Stimulated activated CD8-positive, alpha-beta memory T cell treated with anti-CD3 and anti-CD28 coated beads, Interleukin-7, amount 100 ng/mL, for 48 hours (primary cell): Measurements from ENCODE around the gene TP53TG5.
A peak's percentile ranks its signal among the peaks of the same experiment; 100 is the strongest.

Experiments used
- DNase-seq, 2 donors: peaks; one replicate each; pipeline ENCODE4 v3.0.0-alpha.2; 2020; ENCODE audit warnings: low read depth in 1 of 2; ENCODE audit errors: extremely low read depth in 1 of 2

The TP53TG5 gene

DNA sequence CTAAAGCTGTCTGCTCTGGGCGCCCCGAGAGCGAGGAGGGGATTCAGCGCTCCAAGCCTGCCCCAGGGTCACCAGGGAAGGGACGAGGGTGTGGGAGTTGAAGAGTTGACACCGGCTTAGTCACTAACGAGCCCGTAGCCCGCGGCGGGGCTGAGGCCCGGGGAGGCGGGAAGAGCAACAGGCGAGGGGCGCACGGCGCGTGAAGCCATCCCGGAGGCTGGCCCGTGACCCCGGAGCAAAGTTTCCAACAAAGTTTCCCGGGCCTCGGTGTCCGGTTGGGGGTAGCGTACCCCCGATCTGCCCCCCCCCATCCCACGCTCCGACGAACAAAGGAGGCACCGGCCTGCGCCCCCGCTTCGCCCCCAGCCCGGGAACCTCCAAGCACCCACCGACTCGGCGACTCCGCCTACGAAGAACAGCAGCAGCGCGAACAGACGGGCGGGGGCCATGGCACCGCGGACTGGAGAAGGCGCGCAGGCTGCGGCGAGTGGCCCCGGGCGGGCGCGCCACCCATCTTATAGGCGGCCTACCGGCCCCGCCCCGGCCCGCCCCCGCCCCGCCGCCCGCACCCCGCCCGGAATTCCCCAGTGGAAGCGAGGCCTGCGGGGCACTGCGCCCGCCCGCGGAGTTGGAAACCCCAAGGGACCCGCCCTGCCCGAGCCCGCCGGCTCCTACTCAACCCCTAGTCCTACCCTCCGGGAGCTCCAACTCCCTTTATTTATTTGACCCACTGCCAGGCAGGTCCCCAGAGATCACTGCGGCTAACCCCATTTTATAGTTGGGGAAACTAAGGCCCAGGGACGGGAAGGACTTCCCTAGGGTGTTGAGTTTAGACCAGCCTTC is 30.0 kb downstream of the TP53TG5 start, which contains the start of gene SDC4:
Gene SDC4 (minus strand): TSS at position 489 of the 843 bp plus-strand sequence. CDS start 40 bp downstream, at position 449.
- DNase-seq: peak; percentile 33 to 49

DNA sequence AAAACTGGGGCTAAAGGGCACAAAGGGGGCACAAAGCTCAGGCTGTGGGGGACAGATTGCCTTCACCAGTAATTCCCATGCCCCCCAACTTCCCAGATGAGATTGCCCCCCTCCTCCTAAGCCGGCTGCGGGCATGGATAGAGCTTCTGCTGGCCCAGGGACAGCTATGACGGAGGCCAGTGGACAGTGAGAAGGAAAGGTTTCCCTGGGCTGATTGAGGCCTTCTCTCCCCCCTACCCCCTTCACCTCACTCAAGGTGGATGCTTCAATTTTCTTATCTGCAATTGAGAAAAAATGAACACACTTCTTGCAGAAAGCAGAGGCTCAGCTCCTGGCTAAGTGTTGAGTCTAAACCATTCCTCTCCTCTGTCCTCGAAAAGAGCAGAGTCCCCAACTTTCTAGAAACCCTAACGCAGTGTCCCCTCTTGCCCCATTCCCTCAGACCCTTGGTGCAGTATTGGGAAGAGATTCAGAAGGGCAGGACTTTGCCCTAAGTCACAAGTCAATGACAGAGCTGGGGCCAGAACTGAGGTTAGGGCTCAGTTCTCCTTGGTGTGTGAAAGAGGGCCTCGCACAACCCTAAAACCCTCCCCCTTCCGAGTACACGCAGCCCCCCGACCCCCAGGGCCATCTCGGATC is 30.7 kb downstream of the TP53TG5 start:
- DNase-seq: no peak

DNA sequence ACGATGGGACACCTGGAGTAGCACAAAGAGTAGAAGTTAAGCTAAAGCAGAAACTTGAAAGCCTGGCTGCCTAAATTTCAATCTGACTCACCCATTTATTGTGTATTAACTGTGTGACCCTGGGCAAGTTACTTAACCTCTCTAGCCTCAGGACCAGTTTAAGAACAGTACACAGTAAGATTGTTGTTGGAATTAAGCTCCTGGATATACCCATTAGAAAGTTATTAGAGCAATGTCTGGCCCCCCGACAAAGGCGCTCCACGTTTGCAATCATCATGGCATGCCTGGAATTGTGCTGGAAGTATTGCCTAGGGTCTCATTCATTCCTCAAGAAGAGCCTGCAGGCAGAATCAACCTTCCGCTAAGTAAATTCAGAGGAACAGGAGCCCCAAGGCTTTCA is 31.3 kb downstream of the TP53TG5 start:
- no peak for DNase-seq

DNA sequence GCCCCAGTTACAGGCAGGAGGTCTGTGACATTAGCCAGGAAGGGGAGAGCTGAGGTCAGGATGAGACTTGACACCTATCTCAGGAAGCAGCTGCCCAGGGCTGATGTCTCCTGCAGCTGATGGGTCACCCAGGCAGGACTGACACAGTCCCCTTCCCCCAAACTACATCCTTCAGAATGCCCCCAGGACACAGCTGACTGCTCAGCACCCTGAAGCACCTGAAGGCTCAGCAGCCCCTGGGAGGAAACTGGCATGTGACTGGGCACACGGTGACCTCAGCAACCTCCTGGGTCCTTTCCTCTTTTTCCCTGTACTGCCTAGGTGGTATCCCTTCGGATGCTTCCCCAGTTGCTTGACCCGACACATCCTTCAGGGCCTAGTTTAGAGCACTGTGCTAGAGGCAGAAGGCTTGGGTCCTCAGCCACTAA is 31.8 kb downstream of the TP53TG5 start:
- no peak for DNase-seq

DNA sequence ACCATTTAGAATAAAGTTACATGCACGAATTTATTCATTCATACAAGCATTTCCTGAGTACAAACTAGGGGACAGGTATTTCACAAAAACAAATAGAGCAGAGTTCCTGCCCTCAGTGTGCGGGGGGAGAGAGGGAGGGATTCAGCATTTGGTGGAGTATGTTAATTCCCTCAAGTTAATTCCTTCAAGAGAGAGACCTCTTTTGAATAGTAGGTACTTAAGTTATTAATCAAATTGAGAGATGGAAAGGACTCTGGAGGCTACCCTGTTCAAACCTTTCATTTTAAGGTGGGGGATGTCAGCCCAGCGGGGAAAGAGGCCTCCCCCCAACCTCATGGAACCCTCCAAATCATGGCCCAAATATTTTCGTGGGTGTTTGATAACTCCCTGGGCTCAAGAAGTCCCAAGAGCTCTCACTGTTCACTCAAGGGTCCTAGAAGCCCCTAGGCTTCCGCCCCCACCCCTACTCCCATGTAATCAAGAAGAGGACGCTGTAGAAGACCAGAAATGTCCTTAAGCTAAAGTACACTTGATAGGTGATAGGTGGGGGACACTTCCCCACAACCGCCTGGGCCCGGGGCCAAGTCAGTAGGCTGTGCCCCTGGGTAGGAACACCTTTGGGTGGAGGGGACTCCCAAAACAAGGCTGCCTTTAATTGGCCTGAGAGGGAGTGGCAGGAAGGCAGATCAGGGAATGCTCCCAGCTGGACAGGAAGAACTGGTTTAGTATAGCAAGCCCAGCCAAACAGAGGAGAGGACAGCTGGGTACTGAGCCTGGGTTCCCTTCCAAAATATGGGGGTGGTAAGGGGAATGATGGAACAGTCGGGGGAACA is 32.8 kb downstream of the TP53TG5 start:
- DNase-seq: no peak

DNA sequence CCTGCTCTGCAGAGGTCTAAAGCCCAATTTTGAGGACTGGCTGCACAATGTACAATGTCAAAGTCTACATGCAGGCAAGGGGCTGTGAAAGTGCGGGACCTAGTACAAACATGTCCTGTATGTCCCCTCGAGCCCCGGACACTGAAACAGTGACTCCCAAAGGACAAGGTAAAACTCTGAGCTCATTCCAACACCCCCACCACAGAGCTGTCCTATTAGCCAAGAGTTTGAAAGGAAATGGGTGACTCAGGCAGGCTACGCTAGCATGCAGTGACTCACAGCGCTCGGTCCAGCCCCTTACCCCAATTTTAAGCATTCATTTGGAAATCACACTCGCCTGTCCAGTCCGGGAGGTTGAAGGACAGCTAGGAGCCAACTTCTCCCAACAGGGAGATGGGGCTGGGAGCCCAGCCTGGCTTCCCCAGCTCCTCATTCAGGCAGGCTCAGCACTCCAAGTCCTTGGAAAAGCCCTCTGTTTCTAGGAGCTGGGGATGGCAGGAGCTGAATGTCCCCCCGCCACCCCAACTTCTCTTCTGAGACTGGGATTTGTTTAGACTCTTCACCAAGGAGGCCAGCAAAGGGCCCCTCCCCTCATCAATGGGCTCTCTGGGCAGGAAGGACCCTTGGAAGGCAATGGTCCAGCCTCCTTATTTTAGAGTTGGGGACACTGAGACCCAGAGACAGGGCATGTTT is 33.8 kb downstream of the TP53TG5 start:
- DNase-seq: no peak

DNA sequence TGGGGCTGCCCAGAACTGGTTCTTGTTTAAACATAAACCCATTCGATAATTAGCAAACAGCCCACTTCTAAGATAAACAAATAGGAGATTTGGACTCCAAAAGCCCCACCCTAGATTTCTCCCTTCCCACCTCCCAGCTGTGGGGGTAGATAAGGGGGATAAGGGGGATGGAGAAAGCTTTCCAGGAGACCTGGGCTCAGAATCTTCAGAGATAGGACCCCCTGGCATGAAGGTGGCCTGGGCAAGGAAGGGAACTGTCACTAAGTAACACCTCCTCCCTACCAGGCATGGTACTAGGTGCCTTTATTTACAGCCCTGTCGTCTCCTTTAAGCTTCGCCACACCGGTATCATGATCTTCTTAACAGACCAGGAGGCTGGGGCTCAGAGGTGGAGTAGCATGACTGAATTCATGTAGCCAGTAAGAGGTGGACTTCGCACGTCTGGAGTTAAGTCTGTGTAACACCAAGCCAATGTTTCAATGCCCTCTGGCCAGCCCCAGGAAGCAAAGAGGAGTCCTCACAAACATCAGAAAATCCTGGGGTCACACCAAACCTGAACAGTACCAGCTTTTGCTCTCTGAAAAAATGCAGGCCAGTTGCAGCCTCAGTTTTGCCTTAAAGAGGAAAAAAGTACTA is 34.5 kb downstream of the TP53TG5 start:
- no peak for DNase-seq

DNA sequence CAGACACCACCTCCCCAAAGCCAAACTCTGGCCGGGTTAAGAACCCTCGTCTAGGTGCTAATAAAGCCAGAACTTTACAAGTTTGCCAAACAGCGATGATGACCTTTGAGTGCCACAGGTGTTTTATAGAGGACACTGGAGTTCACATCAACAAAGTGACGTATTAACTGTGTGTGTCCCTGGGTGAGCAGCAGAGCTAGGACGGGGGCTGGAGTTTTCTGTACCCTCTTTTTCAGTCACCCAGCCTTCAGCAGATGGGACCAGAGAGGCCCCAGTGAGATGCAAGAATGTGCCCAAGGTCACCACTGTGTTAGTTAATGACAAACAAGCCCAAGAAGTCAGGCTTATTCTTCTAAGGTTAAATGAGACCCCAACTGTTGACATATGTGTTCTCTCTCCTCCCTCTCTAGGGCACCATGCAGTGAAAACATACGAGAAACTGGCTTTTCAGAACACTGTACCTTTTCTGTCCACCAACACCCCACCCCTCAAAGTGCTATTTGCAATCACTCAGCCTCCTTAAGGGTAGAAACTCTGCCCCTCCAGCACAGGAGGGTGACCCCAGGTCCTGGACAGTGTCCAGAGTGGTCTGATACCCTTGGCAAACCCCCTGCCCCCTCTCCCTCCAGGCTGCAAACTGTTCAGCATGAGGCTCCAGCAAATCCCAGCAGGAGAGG is 35.1 kb downstream of the TP53TG5 start:
- DNase-seq: no peak

DNA sequence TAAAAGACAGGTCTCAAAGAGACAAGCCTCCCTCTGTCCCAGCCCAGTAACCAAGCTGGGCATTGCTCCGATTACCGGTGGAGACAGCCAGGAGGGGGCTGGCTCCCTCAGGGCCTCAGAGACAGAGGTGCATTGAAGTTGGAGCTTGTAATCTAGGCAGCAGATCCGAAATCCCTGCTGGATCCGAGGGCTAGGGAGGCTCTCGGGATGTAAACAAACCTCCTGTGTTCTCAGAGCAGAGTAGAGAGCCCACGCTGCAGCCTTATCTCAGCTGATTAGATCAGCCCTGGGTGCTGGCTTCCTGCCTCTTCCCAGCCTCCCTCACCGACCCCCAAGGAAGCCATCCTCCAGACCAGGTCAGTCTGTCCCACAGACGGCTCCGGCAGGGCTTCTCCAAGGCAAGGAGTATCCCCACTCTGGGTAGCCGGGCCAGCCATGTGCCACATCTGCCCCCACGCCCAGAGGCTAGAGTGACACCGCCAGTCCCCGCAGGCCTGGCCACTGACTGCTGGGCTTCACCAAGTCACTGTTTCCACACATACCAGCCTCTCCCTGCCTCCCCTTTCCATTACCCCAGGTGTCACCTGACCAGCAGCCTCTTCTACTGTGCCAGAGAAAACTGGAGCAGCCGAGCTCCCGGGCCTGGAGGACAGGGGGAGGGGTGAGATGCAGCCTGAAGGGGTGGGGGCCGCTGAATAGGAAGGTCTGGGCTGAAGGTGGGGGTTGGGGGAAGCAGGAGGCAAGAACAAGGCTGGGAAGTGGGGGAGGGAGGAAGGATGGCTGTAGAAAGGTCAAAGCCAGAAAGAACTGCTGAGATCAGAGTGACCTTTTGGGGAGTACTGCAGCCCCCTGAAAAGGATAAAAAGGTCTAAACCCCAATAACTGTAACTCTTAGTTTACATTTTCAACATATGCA is 35.9 kb downstream of the TP53TG5 start:
- DNase-seq: no peak

DNA sequence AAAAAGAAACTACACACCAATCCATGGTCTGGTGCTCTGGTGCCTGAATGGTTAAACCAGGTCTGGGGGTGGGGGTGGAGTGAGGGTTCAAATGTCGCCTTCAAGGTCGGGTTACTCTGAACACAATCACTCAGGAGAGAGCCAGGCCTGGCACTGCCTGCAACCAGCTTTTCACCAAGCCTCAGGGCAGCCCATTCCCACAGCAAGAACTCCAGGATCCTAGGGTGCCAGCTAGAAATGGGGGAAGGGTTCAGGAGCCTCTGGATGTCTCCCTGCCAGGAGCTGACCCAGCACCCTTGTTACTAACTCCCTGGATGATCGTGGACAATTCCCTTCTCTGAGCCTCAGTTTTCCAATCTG is 36.6 kb downstream of the TP53TG5 start:
- no peak for DNase-seq

DNA sequence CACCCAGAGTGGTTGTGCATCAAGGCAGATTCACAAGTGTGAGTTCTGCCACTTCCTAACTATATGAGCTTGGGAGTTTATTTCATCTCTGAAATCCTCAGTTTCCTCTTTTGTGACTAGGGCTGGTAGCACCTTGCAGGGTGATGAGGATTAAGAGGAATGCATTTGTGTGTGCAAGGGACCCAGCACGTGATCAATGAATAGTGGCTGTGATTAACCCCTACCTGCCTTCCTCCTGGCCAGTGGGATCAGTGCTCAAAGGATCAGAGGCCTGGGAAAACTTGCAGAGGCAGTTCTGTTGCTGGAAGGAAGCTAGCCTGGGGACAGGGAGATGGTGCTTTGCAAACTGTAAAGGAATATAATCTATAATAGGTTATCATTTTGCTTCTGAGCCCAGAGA is 37.2 kb downstream of the TP53TG5 start:
- DNase-seq: no peak

DNA sequence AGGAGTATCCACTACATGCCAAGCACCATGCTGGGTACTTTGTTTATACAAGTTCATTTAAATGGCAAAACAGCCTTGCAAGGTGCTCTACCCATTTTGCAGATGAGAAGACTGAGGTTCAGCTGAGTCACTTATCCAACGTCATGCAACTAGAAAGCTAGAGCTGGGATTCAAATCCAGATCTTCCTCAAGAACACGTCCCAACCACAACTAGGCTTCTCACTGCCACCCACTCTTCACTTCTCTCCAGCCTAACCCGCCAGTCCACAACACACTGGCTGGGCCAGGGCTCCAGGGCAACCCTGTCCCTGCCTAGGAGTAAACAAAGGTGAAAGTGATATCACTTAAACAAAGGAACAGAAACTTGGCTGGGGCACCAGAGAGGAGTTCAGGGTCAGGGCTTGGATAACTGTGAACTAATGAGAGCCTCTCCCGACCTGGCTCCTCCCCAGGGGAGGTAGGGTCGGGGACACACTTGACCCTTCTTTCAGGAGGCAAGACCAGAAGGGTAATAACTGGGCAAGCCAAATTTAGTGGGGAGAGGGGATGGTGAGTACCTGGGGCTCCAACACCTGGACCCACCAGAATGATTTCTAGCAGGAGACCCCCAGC is 37.8 kb downstream of the TP53TG5 start:
- DNase-seq: no peak

DNA sequence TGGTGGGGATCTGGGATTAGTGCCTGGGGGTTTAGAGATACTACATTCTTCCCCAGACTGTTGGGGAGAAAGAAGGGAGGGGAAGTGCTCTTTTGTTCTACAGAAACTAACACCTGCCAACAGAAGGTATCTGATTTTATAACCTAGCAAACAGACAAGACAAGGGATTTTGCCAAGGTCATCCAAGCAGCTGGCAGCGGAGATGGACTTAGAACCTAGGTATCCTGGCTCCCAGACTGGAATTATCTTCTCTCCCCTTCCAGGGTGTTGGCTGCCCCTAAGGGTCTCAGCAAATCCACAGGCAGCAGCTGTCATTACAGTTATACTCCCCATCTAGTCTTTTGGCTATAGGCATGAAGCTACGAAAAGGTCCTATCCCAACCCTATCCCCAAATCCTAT is 38.3 kb downstream of the TP53TG5 start:
- no peak for DNase-seq

DNA sequence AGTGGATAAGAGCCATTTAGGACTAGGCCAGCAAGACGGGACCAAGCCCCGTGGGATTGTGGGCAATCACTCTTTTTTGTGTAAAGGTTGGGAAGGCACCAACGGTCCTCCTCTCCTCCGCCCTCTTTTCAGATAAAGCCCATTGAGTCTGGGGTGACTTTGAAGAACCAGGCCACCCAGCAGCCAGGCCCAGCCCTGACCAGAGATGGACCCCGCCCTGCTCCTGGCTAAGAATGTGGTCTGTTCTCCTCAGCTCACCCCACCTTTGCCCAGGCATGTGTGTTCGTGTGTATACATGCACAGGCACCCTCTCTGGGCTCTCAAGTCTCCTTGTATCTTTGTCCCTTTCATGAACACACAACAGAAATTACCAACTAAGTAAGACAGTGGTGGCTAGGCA is 39.0 kb downstream of the TP53TG5 start:
- no peak for DNase-seq

DNA sequence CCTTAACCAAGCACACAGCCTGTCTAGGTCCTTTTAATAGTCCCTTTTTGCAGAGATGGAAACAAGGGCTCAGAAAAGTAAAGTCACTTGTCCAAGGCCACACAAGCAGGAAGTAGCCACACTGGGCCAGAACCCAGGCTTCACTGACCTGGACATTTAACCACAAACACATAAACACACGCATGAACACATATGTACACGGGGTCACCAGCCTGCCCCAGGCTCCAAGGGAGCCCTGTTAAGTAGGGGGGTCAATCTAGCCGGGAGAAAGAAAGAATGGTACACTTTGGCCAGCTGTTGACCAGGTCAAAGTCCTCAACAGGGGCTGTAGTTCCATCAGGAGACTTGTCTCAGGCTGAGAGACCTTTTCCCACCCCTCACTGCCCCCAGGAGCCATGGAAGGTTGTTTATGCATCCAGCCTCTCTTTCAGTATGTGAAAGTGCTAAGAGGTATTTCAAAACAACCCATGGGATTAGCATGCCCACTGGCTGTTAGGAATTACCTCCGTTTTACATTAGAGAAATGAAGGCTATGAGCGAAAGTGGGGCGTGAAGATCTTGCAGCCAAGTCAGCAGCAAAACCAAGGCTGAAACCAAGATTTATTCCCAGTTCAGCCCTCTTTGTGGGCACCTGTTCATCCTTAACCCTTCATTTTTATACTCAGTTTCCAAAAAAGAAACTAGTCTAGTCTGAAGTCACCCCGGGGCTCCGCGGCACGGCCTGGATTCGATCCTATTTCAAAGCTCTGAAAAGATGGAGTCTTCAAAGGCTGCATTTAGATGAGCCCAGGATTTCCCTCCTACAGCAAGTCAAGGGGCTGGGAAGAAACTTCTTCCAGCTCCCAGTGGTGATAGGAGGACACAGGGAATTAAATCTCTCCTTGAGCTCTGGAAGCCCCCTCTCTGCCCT is 39.7 kb downstream of the TP53TG5 start:
- no peak for DNase-seq

DNA sequence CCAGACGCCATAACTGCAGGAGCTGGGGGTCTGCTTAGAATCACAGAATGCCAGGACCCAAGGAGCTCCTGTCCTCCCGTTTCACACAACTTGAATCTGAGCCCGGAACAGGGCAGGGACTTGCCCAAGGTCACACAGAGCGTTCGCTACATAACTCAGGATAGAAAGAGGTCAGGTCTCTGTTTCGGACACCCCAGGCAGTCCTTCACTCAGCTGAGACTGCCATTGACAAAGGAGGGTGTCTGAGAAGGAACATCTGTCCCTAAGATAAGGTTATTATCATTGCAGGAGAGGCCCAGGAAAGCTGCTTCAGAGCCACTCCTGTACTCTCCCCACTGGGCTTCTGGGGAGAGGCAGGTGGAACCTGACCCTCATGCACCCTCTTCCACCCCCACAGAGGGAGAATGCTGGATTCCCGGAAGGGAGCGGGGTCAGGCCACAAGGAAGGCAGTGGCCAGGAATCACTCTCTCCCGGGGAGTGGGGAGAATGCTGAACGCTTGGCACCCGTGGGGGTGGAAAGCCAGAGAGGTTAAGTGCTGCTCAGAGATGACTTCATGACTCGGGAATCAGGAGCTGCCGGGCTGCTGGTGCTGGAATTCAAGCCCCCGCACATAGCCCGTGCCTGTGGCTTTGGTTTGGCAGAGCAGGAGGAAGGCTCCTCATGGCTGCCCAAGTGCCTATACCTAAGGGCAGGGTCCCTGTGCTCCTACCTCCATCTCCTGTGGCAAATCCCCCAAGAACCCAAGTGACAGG is 40.6 kb downstream of the TP53TG5 start:
- DNase-seq: no peak
